Immature natural killer cell (primary cell): ENCODE results near the gene PCBP1. TPM values are rescaled to one million over a fixed set of nuclear protein-coding genes. Genes with fewer than 3 reads are reported as not detected.
"Not testable (repeated sequence)": the region's sequence is repeated elsewhere in the genome, so short reads cannot be mapped to it uniquely, and the experiment has no call there.

Source experiments
- DNase-seq, 3 donors: peaks; one replicate each; pipeline ENCODE4 v3.0.0; 2022; ENCODE audit warnings: mixed read lengths in 1 of 3
- H3K27ac Mint-ChIP-seq, 6 donors: one replicate each; pipeline ENCODE4 v1.8.0; 2020; ENCODE audit warnings: mixed read lengths in 6 of 6, mild to moderate bottlenecking in 5 of 6, inconsistent platforms in 4 of 6, moderate library complexity in 3 of 6
- H3K27me3 Mint-ChIP-seq, 3 donors: one replicate each; pipeline ENCODE4 v1.8.0; 2020 to 2021; ENCODE audit warnings: low read depth in 3 of 3, mild to moderate bottlenecking in 3 of 3, mixed read lengths in 3 of 3, moderate library complexity in 3 of 3, inconsistent platforms in 1 of 3
- H3K36me3 Mint-ChIP-seq, 3 donors: one replicate each; pipeline ENCODE4 v1.8.0; 2020; ENCODE audit warnings: mixed read lengths in 3 of 3, inconsistent platforms in 2 of 3, mild to moderate bottlenecking in 2 of 3
- H3K4me1 Mint-ChIP-seq, 2 donors: one replicate each; pipeline ENCODE4 v1.8.0; 2020; ENCODE audit warnings: inconsistent platforms in 2 of 2, mild to moderate bottlenecking in 2 of 2, mixed read lengths in 2 of 2, moderate library complexity in 1 of 2
- H3K4me3 Mint-ChIP-seq, 5 donors: one replicate each; pipeline ENCODE4 v1.8.0; 2020; ENCODE audit warnings: mild to moderate bottlenecking in 5 of 5, mixed read lengths in 5 of 5, inconsistent platforms in 3 of 5, moderate library complexity in 3 of 5
- H3K9me3 Mint-ChIP-seq, 6 donors: one replicate each; pipeline ENCODE4 v1.8.0; 2020; ENCODE audit warnings: mild to moderate bottlenecking in 6 of 6, mixed read lengths in 6 of 6, inconsistent platforms in 4 of 6, moderate library complexity in 3 of 6
- polyA plus RNA-seq, 3 donors: library from polyadenylated mRNA; unstranded; fragments of 300-500 nt; fragmentation: Illumina TruSeq; gene quantifications; one replicate each; pipeline ENCODE4 v1.2.3, GENCODE V29; 2021

The PCBP1 gene
- polyA plus RNA-seq, 3 donors from 2014 or later, result 184 to 233 (median 232) TPM

DNA sequence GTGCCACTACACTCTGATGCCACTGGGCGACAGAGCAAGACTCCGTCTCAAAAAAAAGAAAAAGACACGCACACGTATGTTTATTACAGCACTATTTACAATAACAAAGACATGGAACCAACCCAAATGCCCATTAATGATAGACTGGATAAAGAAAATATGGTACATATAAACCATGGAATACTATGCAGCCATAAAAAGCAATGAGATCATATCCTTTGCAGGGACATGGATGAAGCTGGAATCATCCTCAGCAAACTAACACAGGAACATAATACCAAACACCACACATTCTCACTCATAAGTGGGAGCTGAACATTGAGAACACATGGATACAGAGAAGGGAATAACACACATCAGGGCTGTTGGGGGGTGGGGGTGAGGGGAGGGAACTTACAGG lies 32.0 kb upstream of the PCBP1 start:
- DNase-seq, H3K4me1 Mint-ChIP-seq, H3K27me3 Mint-ChIP-seq, H3K4me3 Mint-ChIP-seq, H3K9me3 Mint-ChIP-seq: not testable (repeated sequence)
- Mint-ChIP-seq H3K36me3 (peaks cover 8 to 49% (median 29%) of the 10 kb centered on the region in 3 donors), H3K27ac (peak overlapping the region in 1 of 6 donors; percentile 56)

GRCh38 chr2:70061317-70061716 lies 26.0 kb upstream of the PCBP1 start:
- peaks cover 5 to 35% (median 16%) of the 10 kb centered on the region in 3 donors for H3K36me3 Mint-ChIP-seq
- no peaks in the 10 kb centered on the region for H3K9me3 Mint-ChIP-seq
- H3K4me3 Mint-ChIP-seq, result no peak overlapping the region
- no peak for DNase-seq
- H3K4me1 Mint-ChIP-seq, result peaks cover 6 to 14% of the 10 kb centered on the region in 2 donors
- peaks cover 0 to 3% (median 0%) of the 10 kb centered on the region in 3 donors for H3K27me3 Mint-ChIP-seq
- no peak overlapping the region for H3K27ac Mint-ChIP-seq

DNA sequence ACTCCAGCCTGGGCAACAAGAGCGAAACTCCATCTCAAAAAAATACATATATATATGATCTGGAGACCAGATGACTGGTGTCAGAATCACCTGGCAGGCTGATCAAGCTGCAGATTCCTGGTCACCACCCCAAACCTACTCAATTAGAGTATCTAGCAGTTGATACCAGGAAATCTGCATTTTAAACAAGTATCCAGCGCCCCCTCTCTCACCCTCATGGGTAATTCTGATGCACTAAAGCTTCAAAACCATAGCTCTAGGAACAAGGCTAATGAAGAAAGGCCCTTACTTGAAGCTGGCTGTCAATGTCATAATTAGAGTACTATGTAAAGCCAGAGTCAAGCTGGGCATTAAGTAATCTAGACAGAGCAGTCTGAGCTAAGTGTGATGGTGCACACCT lies 25.0 kb upstream of the PCBP1 start:
- DNase-seq, result no peak
- H3K4me3 Mint-ChIP-seq, result no peak overlapping the region
- peak overlapping the region in 3 of 6 donors; percentile 20 to 74 (median 61) for H3K27ac Mint-ChIP-seq

DNA sequence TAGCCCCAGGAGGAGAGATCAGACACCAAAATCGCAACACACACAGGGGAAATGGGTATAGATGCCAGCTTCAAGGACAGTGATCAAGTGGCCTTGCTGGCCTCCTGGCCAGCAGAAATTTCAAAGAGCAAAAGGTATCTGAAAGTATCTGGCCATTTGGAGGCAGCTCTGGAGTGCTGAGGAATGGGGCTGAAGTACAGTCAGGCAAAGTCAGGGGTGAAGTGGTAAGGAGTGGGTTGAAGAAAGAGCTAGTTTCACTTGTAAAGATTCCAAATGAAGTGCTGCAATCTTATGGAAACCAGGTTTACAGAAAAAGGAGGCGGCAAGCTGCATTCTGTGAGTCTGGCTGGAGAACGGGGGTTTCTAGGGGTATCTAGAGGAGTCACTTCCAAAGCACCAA lies 19.2 kb upstream of the PCBP1 start:
- Mint-ChIP-seq H3K27me3 (peaks cover 0 to 5% (median 4%) of the 10 kb centered on the region in 3 donors), H3K27ac (peak overlapping the region; percentile 92 to 98 (median 97)), H3K9me3 (no peaks in the 10 kb centered on the region), H3K4me3 (peak overlapping the region; percentile 27 to 70 (median 68)), H3K4me1 (peaks cover 39 to 52% of the 10 kb centered on the region in 2 donors), H3K36me3 (peaks cover 17 to 33% (median 27%) of the 10 kb centered on the region in 3 donors)
- no peak for DNase-seq

More for the DNA sequence above, 25.0 kb upstream of the PCBP1 start:
- no peaks in the 10 kb centered on the region for H3K9me3 Mint-ChIP-seq
- H3K27me3 Mint-ChIP-seq, result peaks cover 0 to 3% (median 0%) of the 10 kb centered on the region in 3 donors
- peaks cover 9 to 21% of the 10 kb centered on the region in 2 donors for H3K4me1 Mint-ChIP-seq
- peaks cover 12 to 40% (median 24%) of the 10 kb centered on the region in 3 donors for H3K36me3 Mint-ChIP-seq

DNA sequence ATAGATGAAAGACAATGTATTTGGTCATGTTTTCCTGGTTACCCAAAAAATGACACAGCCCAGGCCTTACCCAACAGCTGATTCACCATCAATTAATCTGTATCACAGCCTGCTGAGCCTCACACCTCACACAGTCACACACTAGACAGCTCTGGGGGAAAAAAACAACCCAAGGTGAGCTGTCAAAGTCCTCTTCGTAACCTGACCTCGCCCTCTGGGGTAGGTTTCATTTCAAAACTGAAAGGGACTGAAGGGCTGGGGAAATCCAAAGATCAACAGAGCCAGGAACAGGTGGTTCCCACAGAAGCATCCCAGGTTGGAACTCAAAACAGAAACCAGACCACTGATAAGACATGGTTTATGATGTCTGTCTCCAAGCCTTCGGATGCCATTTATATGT lies 18.2 kb upstream of the PCBP1 start:
- H3K27me3 Mint-ChIP-seq, result peaks cover 0 to 5% (median 4%) of the 10 kb centered on the region in 3 donors
- no peaks in the 10 kb centered on the region for H3K9me3 Mint-ChIP-seq
- peaks cover 39 to 52% of the 10 kb centered on the region in 2 donors for H3K4me1 Mint-ChIP-seq
- DNase-seq, result peak; percentile 78 to 83 (median 78)
- H3K36me3 Mint-ChIP-seq, result peaks cover 22 to 34% (median 24%) of the 10 kb centered on the region in 3 donors
- peak overlapping the region; percentile 56 to 70 (median 67) for H3K4me3 Mint-ChIP-seq
- peak overlapping the region; percentile 92 to 98 (median 97) for H3K27ac Mint-ChIP-seq

DNA sequence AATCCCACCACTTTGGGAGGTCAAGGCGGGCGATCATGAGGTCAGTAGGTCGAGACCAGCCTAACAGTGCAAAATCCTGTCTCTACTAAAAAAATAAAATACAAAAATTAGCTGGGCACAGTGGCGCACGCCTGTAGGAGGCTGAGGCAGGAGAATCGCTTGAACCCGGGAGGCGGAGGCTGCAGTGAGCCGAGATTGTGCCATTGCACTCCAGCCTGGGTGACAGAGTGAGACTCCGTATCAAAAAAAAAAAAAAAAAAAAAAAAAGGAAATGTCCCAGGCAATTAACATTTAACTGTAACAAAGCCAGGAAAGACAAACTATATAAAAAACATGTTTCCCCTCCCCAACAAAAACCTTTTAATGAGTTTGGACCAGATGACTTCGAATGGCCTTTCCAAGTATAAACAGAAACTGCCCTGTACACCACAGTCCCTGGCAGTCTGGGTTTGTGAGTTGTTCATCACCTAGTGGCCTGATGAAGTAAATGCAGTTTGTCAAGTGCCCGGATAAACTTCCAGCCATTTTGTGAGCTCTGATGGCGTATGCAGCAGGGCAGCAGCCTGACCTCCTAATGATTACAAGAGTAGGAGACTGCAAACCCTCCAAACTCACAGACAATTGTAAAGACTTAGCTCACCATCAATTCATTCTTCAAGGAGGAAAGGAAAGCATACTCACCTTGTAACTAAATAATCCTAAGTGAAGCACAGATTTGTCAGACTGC lies 16.6 kb upstream of the PCBP1 start:
- Mint-ChIP-seq H3K9me3 (no peaks in the 10 kb centered on the region), H3K36me3 (peaks cover 17 to 29% (median 21%) of the 10 kb centered on the region in 3 donors), H3K27me3 (peaks cover 0 to 5% (median 4%) of the 10 kb centered on the region in 3 donors), H3K4me3 (peak overlapping the region; percentile 51 to 85 (median 75)), H3K4me1 (peaks cover 36 to 47% of the 10 kb centered on the region in 2 donors), H3K27ac (peak overlapping the region; percentile 92 to 98 (median 97))
- peak; percentile 75 to 83 (median 80) for DNase-seq

GRCh38 chr2:70073493-70073892 lies 13.8 kb upstream of the PCBP1 start:
- H3K36me3 Mint-ChIP-seq, result peaks cover 23 to 31% (median 24%) of the 10 kb centered on the region in 3 donors
- peaks cover 0 to 2% (median 0%) of the 10 kb centered on the region in 3 donors for H3K27me3 Mint-ChIP-seq
- no peak overlapping the region for H3K4me3 Mint-ChIP-seq
- no peak for DNase-seq
- H3K27ac Mint-ChIP-seq, result peak overlapping the region in 4 of 6 donors; percentile 5 to 60 (median 15)
- peaks cover 30 to 34% of the 10 kb centered on the region in 2 donors for H3K4me1 Mint-ChIP-seq
- no peaks in the 10 kb centered on the region for H3K9me3 Mint-ChIP-seq

DNA sequence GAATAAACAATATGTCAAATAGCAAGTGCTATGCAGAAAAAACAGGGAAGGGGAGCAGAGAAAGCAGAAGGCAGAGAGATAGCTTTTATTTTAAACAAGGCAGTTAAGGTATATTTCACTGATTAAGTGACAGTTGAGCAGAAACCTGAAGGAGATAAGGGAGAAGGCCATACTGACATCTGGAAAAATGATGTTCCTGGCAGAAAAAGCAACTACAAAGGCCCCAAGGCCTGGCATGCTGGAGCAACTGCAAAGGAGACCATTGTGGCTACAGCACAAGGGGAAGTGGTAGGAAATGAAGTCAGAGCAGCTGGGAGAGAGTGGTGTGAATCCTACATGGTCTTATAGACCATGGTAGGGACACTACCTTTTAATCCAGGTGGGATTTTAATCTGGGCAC lies 8.9 kb upstream of the PCBP1 start:
- Mint-ChIP-seq H3K9me3 (no peaks in the 10 kb centered on the region), H3K27me3 (no peaks in the 10 kb centered on the region), H3K36me3 (peaks cover 36 to 52% (median 40%) of the 10 kb centered on the region in 3 donors), H3K27ac (peak overlapping the region; percentile 12 to 82 (median 63)), H3K4me1 (peaks cover 24 to 32% of the 10 kb centered on the region in 2 donors), H3K4me3 (no peak overlapping the region)
- DNase-seq, result no peak

DNA sequence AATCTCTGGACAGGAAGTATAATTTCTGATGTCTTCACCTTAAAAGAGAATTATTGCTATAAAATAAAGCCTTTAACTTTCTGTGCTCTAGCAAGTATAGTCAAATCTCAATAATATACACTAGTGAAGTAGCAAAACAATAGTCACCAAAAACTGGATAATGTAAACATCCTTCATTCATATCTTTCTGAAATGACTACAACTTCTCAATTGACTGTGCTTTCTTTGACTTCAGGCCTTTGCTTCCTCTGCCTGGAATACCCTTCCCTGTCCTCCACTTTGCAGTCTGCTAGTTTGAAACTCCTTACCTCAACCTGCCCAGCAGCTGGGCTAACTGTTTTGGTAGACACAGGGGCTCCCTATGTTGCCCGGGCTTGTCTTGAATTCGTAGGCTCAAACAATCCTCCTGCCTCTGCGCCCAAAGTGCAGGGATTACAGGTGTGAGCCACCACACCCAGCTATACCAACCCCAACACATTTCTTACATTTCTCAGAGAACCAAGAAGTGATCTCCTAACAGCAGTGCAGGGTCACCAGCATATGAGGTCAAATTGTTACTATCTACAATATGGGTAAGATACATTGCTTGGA lies 6.6 kb upstream of the PCBP1 start:
- H3K9me3 Mint-ChIP-seq, result no peaks in the 10 kb centered on the region
- H3K4me1 Mint-ChIP-seq, result peaks cover 45 to 55% of the 10 kb centered on the region in 2 donors
- no peak overlapping the region for H3K4me3 Mint-ChIP-seq
- H3K27ac Mint-ChIP-seq, result peak overlapping the region in 4 of 6 donors; percentile 56 to 81 (median 73)
- no peak for DNase-seq
- peaks cover 0 to 8% (median 7%) of the 10 kb centered on the region in 3 donors for H3K27me3 Mint-ChIP-seq
- peaks cover 37 to 52% (median 39%) of the 10 kb centered on the region in 3 donors for H3K36me3 Mint-ChIP-seq

DNA sequence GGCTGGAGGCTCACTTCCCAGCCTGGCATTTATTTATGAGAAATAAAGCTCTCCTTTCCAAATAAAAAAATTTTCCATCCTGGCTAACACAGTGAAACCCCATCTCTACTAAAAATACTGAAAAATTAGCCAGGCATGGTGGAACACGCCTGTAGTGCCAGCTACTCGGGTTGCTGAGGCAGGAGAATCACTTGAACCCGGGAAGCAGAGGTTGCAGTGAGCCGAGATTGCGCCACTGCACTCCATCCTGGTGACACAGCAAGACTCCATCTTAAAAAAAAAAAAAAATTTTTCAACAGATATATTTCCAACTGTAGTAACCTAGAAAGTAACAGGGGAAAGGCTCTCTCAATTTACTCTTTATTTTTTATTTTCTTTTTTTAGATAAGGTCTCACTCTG lies 6.1 kb upstream of the PCBP1 start:
- DNase-seq, result no peak
- Mint-ChIP-seq H3K36me3 (peaks cover 32 to 47% (median 39%) of the 10 kb centered on the region in 3 donors), H3K9me3 (no peaks in the 10 kb centered on the region), H3K4me1 (peaks cover 50 to 60% of the 10 kb centered on the region in 2 donors), H3K4me3 (no peak overlapping the region), H3K27ac (peak overlapping the region in 1 of 6 donors; percentile 68), H3K27me3 (peaks cover under 1 to 14% (median 11%) of the 10 kb centered on the region in 3 donors)

- peak overlapping the region; percentile 50 to 79 (median 59) for H3K4me3 Mint-ChIP-seq
- peak overlapping the region; percentile 91 to 100 (median 99) for H3K27ac Mint-ChIP-seq
- DNase-seq, result no peak
- H3K27me3 Mint-ChIP-seq, result peaks cover 22 to 36% (median 33%) of the 10 kb centered on the region in 3 donors
- H3K36me3 Mint-ChIP-seq, result peaks cover 31 to 43% (median 39%) of the 10 kb centered on the region in 3 donors
- H3K4me1 Mint-ChIP-seq, result peaks cover 58 to 59% of the 10 kb centered on the region in 2 donors
- H3K9me3 Mint-ChIP-seq, result peaks cover 0 to 3% (median 0%) of the 10 kb centered on the region in 6 donors
Measured at GRCh38 chr2:70083344-70084156, 3.7 kb upstream of the PCBP1 start.

DNA sequence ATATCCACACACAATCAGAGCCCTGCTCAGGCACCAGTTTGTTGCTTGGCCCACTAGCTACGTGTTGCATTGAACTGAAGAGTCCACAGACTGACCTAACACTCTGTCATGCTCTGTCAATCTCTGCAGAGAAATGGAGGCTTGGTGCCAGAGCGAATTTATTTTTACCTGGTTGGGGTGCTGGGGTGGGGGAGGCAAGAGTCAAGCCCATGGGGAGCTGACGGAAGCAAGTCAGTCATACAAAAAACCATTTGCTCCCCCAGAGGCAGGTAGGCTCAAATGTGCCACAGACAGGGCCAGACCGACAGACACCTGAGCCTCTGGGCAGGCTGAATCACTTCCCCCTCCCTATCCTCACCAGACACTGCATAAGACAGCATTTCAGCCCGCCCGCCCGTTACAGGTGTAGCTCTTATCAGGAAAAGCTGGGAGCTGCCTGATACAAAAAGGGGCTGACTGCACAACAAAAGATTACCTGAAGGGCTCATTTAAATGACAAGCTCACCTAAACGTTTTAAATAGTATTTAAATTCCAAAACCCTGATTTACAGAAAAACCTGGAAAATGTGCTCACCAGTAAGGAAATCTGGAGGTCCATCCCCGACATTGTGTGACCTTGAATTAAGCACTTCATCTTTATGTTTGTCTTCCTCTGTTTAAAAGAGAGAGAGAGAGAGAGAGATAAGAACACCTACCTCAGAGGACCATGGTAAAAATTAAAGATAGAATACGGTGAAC lies 2.1 kb upstream of the PCBP1 start:
- peaks cover 0 to 3% (median 0%) of the 10 kb centered on the region in 6 donors for H3K9me3 Mint-ChIP-seq
- peak in 2 of 3 donors; percentile 35 to 40 for DNase-seq
- H3K36me3 Mint-ChIP-seq, result peaks cover 22 to 40% (median 32%) of the 10 kb centered on the region in 3 donors
- H3K27ac Mint-ChIP-seq, result peak overlapping the region; percentile 99 to 100 (median 100)
- peaks cover 62 to 64% of the 10 kb centered on the region in 2 donors for H3K4me1 Mint-ChIP-seq
- H3K4me3 Mint-ChIP-seq, result peak overlapping the region; percentile 88 to 99 (median 97)
- peaks cover 24 to 42% (median 41%) of the 10 kb centered on the region in 3 donors for H3K27me3 Mint-ChIP-seq
